ENCODE results near the gene HTT. TPM values are rescaled to one million over a fixed set of nuclear protein-coding genes. Genes with fewer than 3 reads are reported as not detected.

HTT gene
- total RNA-seq, 3 donors from 2014 or later (not counting 1 experiment from before 2014, with no cell fraction given), result 132 to 175 (median 165) TPM

DNA sequence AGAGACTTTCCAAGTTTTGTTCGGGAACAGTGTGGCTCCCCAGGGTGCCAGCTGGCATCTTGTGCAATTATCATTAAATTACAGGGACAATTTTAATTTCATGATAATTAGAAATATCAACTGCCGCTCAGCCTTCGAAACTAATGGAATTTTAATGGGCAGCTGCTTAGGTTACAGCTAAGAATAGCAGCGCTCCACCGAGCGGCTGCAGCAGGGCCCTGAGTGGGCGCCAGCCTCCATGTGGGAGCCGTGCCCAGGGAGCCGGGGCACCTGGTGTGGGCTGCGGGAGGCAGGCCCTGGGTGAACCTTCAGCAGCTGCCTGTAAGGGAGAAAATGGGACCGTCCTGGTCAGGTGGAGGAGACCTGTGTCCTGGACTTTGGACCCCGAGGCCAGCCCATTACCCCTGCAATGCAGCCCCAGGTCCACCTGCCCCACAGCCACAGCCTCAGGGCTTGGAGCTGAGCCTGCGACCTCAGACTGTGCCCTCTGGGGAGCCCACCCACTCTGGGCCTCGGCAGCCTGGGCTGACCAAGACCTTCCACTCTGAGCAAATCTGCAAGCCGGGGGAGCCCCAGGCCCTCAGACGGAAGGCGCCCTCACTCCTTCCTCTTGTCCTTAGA, 195.6 kb downstream of the HTT start:
- H3K27me3 ChIP-seq (ENCODE audit: control insufficient read depth, insufficient read depth, low read length), result no peaks in the 10 kb centered on the region
- no peak overlapping the region for H3K4me3 ChIP-seq (ENCODE audit: low read length)
- Mint-ChIP-seq H3K4me3 (no peak overlapping the region), H3K27me3 (ENCODE audit: low read depth in 2 of 2) (no peaks in the 10 kb centered on the region), H3K27ac (no peak overlapping the region), H3K9me3 (no peaks in the 10 kb centered on the region), H3K36me3 (no peaks in the 10 kb centered on the region), H3K4me1 (no peaks in the 10 kb centered on the region)
- no peaks in the 10 kb centered on the region for H3K36me3 ChIP-seq (ENCODE audit: control insufficient read depth, insufficient read depth, low read length)
- DNase-seq (no peak), ATAC-seq (no peak)
- 91% methylated on average over 17 of the region's 17 CpGs for WGBS (ENCODE audit: insufficient coverage)
- TF ChIP-seq, protein P1, sequence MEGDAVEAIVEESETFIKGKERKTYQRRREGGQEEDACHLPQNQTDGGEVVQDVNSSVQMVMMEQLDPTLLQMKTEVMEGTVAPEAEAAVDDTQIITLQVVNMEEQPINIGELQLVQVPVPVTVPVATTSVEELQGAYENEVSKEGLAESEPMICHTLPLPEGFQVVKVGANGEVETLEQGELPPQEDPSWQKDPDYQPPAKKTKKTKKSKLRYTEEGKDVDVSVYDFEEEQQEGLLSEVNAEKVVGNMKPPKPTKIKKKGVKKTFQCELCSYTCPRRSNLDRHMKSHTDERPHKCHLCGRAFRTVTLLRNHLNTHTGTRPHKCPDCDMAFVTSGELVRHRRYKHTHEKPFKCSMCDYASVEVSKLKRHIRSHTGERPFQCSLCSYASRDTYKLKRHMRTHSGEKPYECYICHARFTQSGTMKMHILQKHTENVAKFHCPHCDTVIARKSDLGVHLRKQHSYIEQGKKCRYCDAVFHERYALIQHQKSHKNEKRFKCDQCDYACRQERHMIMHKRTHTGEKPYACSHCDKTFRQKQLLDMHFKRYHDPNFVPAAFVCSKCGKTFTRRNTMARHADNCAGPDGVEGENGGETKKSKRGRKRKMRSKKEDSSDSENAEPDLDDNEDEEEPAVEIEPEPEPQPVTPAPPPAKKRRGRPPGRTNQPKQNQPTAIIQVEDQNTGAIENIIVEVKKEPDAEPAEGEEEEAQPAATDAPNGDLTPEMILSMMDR (IDR thresholded peaks at IDR 0.05), result no peak
- no peak overlapping the region for H3K27ac ChIP-seq (ENCODE audit: low read length)
- H3K4me1 ChIP-seq (ENCODE audit: control insufficient read depth, insufficient read depth, low read length), result no peaks in the 10 kb centered on the region
- intact Hi-C loops (cut with micrococcal nuclease), result no loop called here
- no peaks in the 10 kb centered on the region for H3K9me3 ChIP-seq (ENCODE audit: control insufficient read depth, insufficient read depth, low read length)

DNA sequence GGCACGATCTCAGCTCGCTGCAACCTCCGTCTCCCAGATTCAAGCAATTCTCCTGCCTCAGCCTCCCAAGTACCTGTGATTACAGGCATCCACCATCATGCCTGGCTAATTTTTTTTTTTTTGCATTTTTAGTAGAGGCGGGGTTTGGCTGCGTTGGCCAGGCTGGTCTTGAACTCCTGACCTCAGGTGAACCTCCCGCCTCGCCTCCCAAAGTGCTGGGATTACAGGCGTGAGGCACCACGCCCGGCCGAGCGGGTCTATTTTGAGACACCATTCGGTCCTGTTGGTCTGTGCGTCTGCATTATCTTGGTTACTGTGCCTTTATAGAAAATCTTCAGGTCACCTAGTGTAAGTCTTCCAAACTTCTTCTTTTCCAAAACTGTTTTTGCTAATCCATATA, 196.7 kb downstream of the HTT start:
- H3K4me1 ChIP-seq (ENCODE audit: control insufficient read depth, insufficient read depth, low read length), result no peaks in the 10 kb centered on the region
- H3K36me3 Mint-ChIP-seq, result no peaks in the 10 kb centered on the region
- no peak overlapping the region for H3K4me3 ChIP-seq (ENCODE audit: low read length)
- H3K4me1 Mint-ChIP-seq, result no peaks in the 10 kb centered on the region
- no peak overlapping the region for H3K4me3 Mint-ChIP-seq
- H3K27me3 ChIP-seq (ENCODE audit: control insufficient read depth, insufficient read depth, low read length), result no peaks in the 10 kb centered on the region
- H3K27ac ChIP-seq (ENCODE audit: low read length), result no peak overlapping the region
- TF ChIP-seq, protein P1 (IDR thresholded peaks at IDR 0.05), result no peak
- no peak for DNase-seq
- H3K9me3 Mint-ChIP-seq, result no peaks in the 10 kb centered on the region
- no peaks in the 10 kb centered on the region for H3K9me3 ChIP-seq (ENCODE audit: control insufficient read depth, insufficient read depth, low read length)
- intact Hi-C loops (cut with micrococcal nuclease), result no loop called here
- no peaks in the 10 kb centered on the region for H3K36me3 ChIP-seq (ENCODE audit: control insufficient read depth, insufficient read depth, low read length)
- no peak for ATAC-seq
- WGBS (ENCODE audit: insufficient coverage), result 90% methylated on average over 14 of the region's 14 CpGs
- no peak overlapping the region for H3K27ac Mint-ChIP-seq
- no peaks in the 10 kb centered on the region for H3K27me3 Mint-ChIP-seq (ENCODE audit: low read depth in 2 of 2)

- intact Hi-C loops (cut with micrococcal nuclease), result no loop called here
- H3K4me1 Mint-ChIP-seq, result no peaks in the 10 kb centered on the region
- Histone ChIP-seq H3K9me3 (ENCODE audit: control insufficient read depth, insufficient read depth, low read length) (no peaks in the 10 kb centered on the region), H3K4me3 (ENCODE audit: low read length) (no peak overlapping the region), H3K4me1 (ENCODE audit: control insufficient read depth, insufficient read depth, low read length) (no peaks in the 10 kb centered on the region), H3K36me3 (ENCODE audit: control insufficient read depth, insufficient read depth, low read length) (no peaks in the 10 kb centered on the region), H3K27ac (ENCODE audit: low read length) (no peak overlapping the region), H3K27me3 (ENCODE audit: control insufficient read depth, insufficient read depth, low read length) (no peaks in the 10 kb centered on the region)
- no peak overlapping the region for H3K27ac Mint-ChIP-seq
- no peak for DNase-seq
- ATAC-seq, result no peak
- WGBS (ENCODE audit: insufficient coverage), result 98% methylated on average over 9 of the region's 9 CpGs
- H3K4me3 Mint-ChIP-seq, result no peak overlapping the region
- TF ChIP-seq, protein P1 (IDR thresholded peaks at IDR 0.05), result no peak
- H3K36me3 Mint-ChIP-seq, result no peaks in the 10 kb centered on the region
- H3K9me3 Mint-ChIP-seq, result no peaks in the 10 kb centered on the region
- peaks cover 2 to 12% of the 10 kb centered on the region in 2 donors for H3K27me3 Mint-ChIP-seq (ENCODE audit: low read depth in 2 of 2)
Observed at GRCh38 chr4:3276986-3277385, 202.5 kb downstream of the HTT start.

DNA sequence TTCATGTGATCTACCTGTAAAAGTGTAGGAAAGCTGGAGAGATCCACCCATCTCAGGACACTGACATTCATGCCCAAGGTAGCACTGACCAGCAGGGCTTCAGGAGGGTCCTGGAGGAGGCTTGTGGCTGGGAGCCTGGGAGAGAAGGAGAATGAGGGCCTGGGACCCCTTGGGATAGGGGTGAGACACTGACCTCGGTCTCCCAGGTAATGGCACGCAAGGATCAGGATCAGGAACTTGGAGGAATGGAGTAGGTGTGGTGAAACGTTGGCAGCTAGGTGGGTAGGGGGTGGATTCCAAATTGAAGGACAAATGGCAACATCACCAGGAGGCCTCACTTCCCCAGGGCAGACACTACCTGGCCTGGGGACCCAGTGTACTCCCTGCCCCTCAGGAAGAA, 206.0 kb downstream of the HTT start:
- DNase-seq (no peak), ATAC-seq (no peak)
- H3K9me3 ChIP-seq (ENCODE audit: control insufficient read depth, insufficient read depth, low read length), result no peaks in the 10 kb centered on the region
- Mint-ChIP-seq H3K9me3 (no peaks in the 10 kb centered on the region), H3K36me3 (no peaks in the 10 kb centered on the region), H3K27me3 (ENCODE audit: low read depth in 2 of 2) (peaks cover 11 to 27% of the 10 kb centered on the region in 2 donors), H3K27ac (no peak overlapping the region), H3K4me1 (no peaks in the 10 kb centered on the region), H3K4me3 (no peak overlapping the region)
- H3K4me3 ChIP-seq (ENCODE audit: low read length), result no peak overlapping the region
- 92% methylated on average over 3 of the region's 3 CpGs for WGBS (ENCODE audit: insufficient coverage)
- H3K4me1 ChIP-seq (ENCODE audit: control insufficient read depth, insufficient read depth, low read length), result peaks cover 4% of the 10 kb centered on the region
- no peak overlapping the region for H3K27ac ChIP-seq (ENCODE audit: low read length)
- no peaks in the 10 kb centered on the region for H3K36me3 ChIP-seq (ENCODE audit: control insufficient read depth, insufficient read depth, low read length)
- TF ChIP-seq, protein P1 (IDR thresholded peaks at IDR 0.05), result no peak
- H3K27me3 ChIP-seq (ENCODE audit: control insufficient read depth, insufficient read depth, low read length), result no peaks in the 10 kb centered on the region
- intact Hi-C loops (cut with micrococcal nuclease), result no loop called here
